Transverse colon (tissue), 4 donors: ENCODE measurements around the gene LY86. TPM values are rescaled to one million over a fixed set of nuclear protein-coding genes. Genes with fewer than 3 reads are reported as not detected.

Experiments used
- DNase-seq: peaks from one replicate; pipeline ENCODE4 v3.0.0-alpha.2; 2019
- H3K27ac ChIP-seq, 4 donors: fragments of 200-600 bp; sonication (generic); 2 replicates each; pipeline ENCODE4 v1.5.1; 2016 to 2018; ENCODE audit warnings: inconsistent platforms in 4 of 4
- H3K27me3 ChIP-seq: fragments of 200-600 bp; sonication (generic); 2 replicates; pipeline ENCODE4 v1.5.1; 2017; ENCODE audit warnings: inconsistent platforms
- H3K36me3 ChIP-seq, 4 donors: fragments of 200-600 bp; sonication (generic); 2 replicates each; pipeline ENCODE4 v1.5.1; 2017 to 2019; ENCODE audit warnings: inconsistent platforms in 4 of 4
- H3K4me1 ChIP-seq, 4 donors: fragments of 200-600 bp; sonication (generic); 2 replicates each; pipeline ENCODE4 v1.5.1; 2017 to 2020; ENCODE audit warnings: inconsistent platforms in 4 of 4
- H3K4me3 ChIP-seq, 4 donors: fragments of 200-600 bp; sonication (generic); 1 replicate in 1 of 4; 2 replicates in 3 of 4; pipeline versions ENCODE4 v1.5.1 to v1.6.1; 2017 to 2019; ENCODE audit warnings: inconsistent platforms in 4 of 4
- H3K9me3 ChIP-seq, 2 donors: fragments of 200-600 bp; sonication (generic); 2 replicates each; pipeline ENCODE4 v1.5.1; 2017 to 2019; ENCODE audit warnings: inconsistent platforms in 2 of 2
- CTCF ChIP-seq, 5 experiments: fragments of 200-600 bp in 3 of 5; fragments of 450-650 bp in 2 of 5; sonication (generic) in 3 of 5; IDR thresholded peaks; 1 replicate in 2 of 5; 2 replicates in 3 of 5; pipeline ENCODE4 v1.5.1; 2016 to 2017; ENCODE audit warnings: antibody characterized with exemption in 5 of 5, inconsistent platforms in 3 of 5, mild to moderate bottlenecking in 2 of 5, moderate library complexity in 1 of 5
- EP300 ChIP-seq: sonication (generic); formaldehyde crosslinking; IDR thresholded peaks from one replicate; pipeline ENCODE4 v1.6.1; 2017; ENCODE audit warnings: antibody characterized with exemption, low read depth
- POLR2A ChIP-seq: fragments of 450-650 bp; IDR thresholded peaks from one replicate; pipeline ENCODE4 v1.6.1; 2016; ENCODE audit warnings: antibody characterized with exemption, mild to moderate bottlenecking, moderate library complexity
- POLR2AphosphoS5 ChIP-seq, 3 donors: sonication (generic); formaldehyde crosslinking; IDR thresholded peaks; one replicate each; pipeline ENCODE4 v1.6.1; 2016; ENCODE audit warnings: antibody characterized with exemption in 3 of 3
- WGBS, 2 donors: methylation state at CpG; one replicate each; pipeline ENCODE4 v1.1.5; 2018; ENCODE audit warnings: low coverage in 1 of 2; 5-methylcytosine and 5-hydroxymethylcytosine counted together
- in situ Hi-C, 4 donors: fragments of 200-750 bp; cut with MboI; loops; one replicate each; pipeline versions ENCODE4 v1.15.0 to v1.15.1; 2017; ENCODE audit warnings: low sequenced_read_pairs in 3 of 4, low pct_ligation_motif_present in 1 of 4, low pct_unique_long_range_greater_than_20kb in 1 of 4
- intact Hi-C: fragments of 100-400 bp; cut with DNase I; formaldehyde crosslinking; loops from one replicate; pipeline ENCODE4 v1.15.1; 2023; ENCODE audit warnings: low total_unique reads
- total RNA-seq, 4 donors: library from RNA; depleted of rRNA; stranded (reverse); fragments of >200 nt; gene quantifications; one replicate each; pipeline ENCODE4 v1.1.0, GENCODE V29; 2016

The LY86 gene
- total RNA-seq, 4 donors from 2014 or later = 10.0 TPM; not detected in 3

- DNase-seq = no peak
- 69 to 70% methylated on average over 1 to 6 of the region's 6 CpGs for WGBS, 2 donors
- no peak overlapping the region for H3K27ac ChIP-seq
- H3K27me3 ChIP-seq = no peaks in the 10 kb centered on the region
- H3K9me3 ChIP-seq = no peaks in the 10 kb centered on the region
- H3K4me1 ChIP-seq = no peaks in the 10 kb centered on the region
- no peak overlapping the region for H3K4me3 ChIP-seq
- TF ChIP-seq EP300 (no peak), POLR2AphosphoS5 (IDR thresholded peaks at IDR 0.05) (no peak), CTCF (IDR thresholded peaks at IDR 0.05) (no peak), POLR2A (no peak)
- in situ Hi-C loops (loop anchor here in 1 of 4 donors (25.0 kb wide), 1 partner anchor 1423 kb away; no protein-coding TSS in a partner anchor), intact Hi-C loops (no loop called here)
- H3K36me3 ChIP-seq = no peaks in the 10 kb centered on the region
Observed at GRCh38 chr6:6559994-6560570, 28.4 kb upstream of the LY86 start.

- in situ Hi-C loops (loop anchor here in 1 of 4 donors (25.0 kb wide), 1 partner anchor 1424 kb away; no protein-coding TSS in a partner anchor), intact Hi-C loops (no loop called here)
- no peaks in the 10 kb centered on the region for H3K4me1 ChIP-seq
- no peaks in the 10 kb centered on the region for H3K27me3 ChIP-seq
- H3K9me3 ChIP-seq = no peaks in the 10 kb centered on the region
- 53 to 58% methylated on average over 3 of the region's 3 CpGs for WGBS, 2 donors
- no peak overlapping the region for H3K4me3 ChIP-seq
- TF ChIP-seq CTCF (IDR thresholded peaks at IDR 0.05) (no peak), POLR2A (no peak), POLR2AphosphoS5 (IDR thresholded peaks at IDR 0.05) (no peak), EP300 (no peak)
- no peak for DNase-seq
- no peak overlapping the region for H3K27ac ChIP-seq
- H3K36me3 ChIP-seq = no peaks in the 10 kb centered on the region
Observed at GRCh38 chr6:6560909-6561308, 27.6 kb upstream of the LY86 start.

GRCh38 chr6:6564154-6564553 lies 24.4 kb upstream of the LY86 start:
- intact Hi-C loops (no loop called here), in situ Hi-C loops (loop anchor here in 1 of 4 donors (25.0 kb wide), 1 partner anchor 1427 kb away; no protein-coding TSS in a partner anchor)
- H3K27ac ChIP-seq = no peak overlapping the region
- H3K4me1 ChIP-seq = no peaks in the 10 kb centered on the region
- no peak overlapping the region for H3K4me3 ChIP-seq
- no peaks in the 10 kb centered on the region for H3K9me3 ChIP-seq
- no peak for DNase-seq
- 74% methylated on average over 5 of the region's 5 CpGs; no CpG with 5 or more reads in 1 of the 2 donors for WGBS, 2 donors
- H3K36me3 ChIP-seq = no peaks in the 10 kb centered on the region
- TF ChIP-seq POLR2AphosphoS5 (IDR thresholded peaks at IDR 0.05) = no peak
- TF ChIP-seq EP300 = no peak
- no peak for TF ChIP-seq POLR2A
- no peak for TF ChIP-seq CTCF (IDR thresholded peaks at IDR 0.05)
- H3K27me3 ChIP-seq = peaks cover 6% of the 10 kb centered on the region

DNA sequence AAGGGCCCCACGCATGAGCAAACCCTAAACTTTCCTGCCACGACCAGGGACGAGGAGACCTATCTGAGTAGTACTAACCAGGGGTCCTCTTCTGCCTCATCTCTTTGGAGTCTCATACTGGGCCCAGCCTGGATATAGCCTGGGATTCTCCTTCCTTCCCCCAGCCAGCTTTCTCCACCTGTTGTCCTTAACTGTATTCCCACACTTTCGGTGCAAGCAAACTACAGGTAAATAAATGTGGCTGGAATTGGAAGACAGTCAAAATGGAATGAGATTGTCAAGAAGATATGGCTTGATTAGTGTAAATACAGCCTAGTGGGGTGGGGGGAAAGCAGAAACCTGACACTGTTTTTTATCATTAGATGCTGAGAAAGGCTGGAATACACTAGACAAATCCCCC lies 23.5 kb upstream of the LY86 start:
- TF ChIP-seq EP300 (no peak), POLR2AphosphoS5 (IDR thresholded peaks at IDR 0.05) (no peak), CTCF (IDR thresholded peaks at IDR 0.05) (no peak), POLR2A (no peak)
- 75% methylated on average over 4 of the region's 4 CpGs; no CpG with 5 or more reads in 1 of the 2 donors for WGBS, 2 donors

More for the DNA sequence above, 23.5 kb upstream of the LY86 start:
- in situ Hi-C loops = loop anchor here in 1 of 4 donors (25.0 kb wide), 1 partner anchor 1428 kb away; no protein-coding TSS in a partner anchor
- Histone ChIP-seq H3K4me1 (no peaks in the 10 kb centered on the region), H3K4me3 (no peak overlapping the region), H3K36me3 (no peaks in the 10 kb centered on the region), H3K27me3 (peaks cover 7% of the 10 kb centered on the region), H3K27ac (no peak overlapping the region), H3K9me3 (no peaks in the 10 kb centered on the region)
- intact Hi-C loops = no loop called here
- DNase-seq = no peak
